Hepatocyte (in vitro differentiated cells): ENCODE results near the gene GP1BB. TPM values are rescaled to one million over a fixed set of nuclear protein-coding genes. Genes with fewer than 3 reads are reported as not detected.

Experiments
- DNase-seq: peaks from one replicate; pipeline ENCODE4 v3.0.0-alpha.2; 2016; ENCODE audit warnings: low spot score
- H2AFZ ChIP-seq: fragments of 200-600 bp; sonication (generic); 2 replicates; pipeline ENCODE4 v1.6.0; 2016; ENCODE audit warnings: antibody characterized with exemption, mild to moderate bottlenecking
- H3K27ac ChIP-seq: fragments of 200-600 bp; sonication (generic); 2 replicates; pipeline ENCODE4 v1.5.1; 2016; ENCODE audit warnings: mild to moderate bottlenecking
- H3K27me3 ChIP-seq: fragments of 200-600 bp; sonication (generic); 2 replicates; pipeline ENCODE4 v1.6.1; 2016
- H3K36me3 ChIP-seq: fragments of 200-600 bp; sonication (generic); replicated peaks from 2 replicates; pipeline ENCODE4 v1.5.1; 2016; ENCODE audit warnings: low read depth; ENCODE audit not compliant: insufficient read depth
- H3K4me1 ChIP-seq: fragments of 200-600 bp; sonication (generic); 2 replicates; pipeline ENCODE4 v1.5.1; 2016; ENCODE audit warnings: mild to moderate bottlenecking, moderate library complexity; ENCODE audit not compliant: insufficient read depth
- H3K4me2 ChIP-seq: fragments of 200-600 bp; sonication (generic); 2 replicates; pipeline ENCODE4 v1.6.0; 2016
- H3K4me3 ChIP-seq: fragments of 200-600 bp; sonication (generic); 2 replicates; pipeline ENCODE4 v1.5.1; 2016; ENCODE audit warnings: mild to moderate bottlenecking
- H3K79me2 ChIP-seq: fragments of 200-600 bp; sonication (generic); 2 replicates; pipeline ENCODE4 v1.6.0; 2017; ENCODE audit warnings: mild to moderate bottlenecking
- H3K9me2 ChIP-seq: fragments of 200-600 bp; sonication (generic); replicated peaks from 2 replicates; pipeline ENCODE4 v1.6.0; 2017; ENCODE audit warnings: mild to moderate bottlenecking; ENCODE audit not compliant: insufficient read depth
- H3K9me3 ChIP-seq: fragments of 200-600 bp; sonication (generic); 2 replicates; pipeline ENCODE4 v1.5.1; 2016; ENCODE audit warnings: low read depth, mild to moderate bottlenecking
- H4K20me1 ChIP-seq: fragments of 200-600 bp; sonication (generic); 2 replicates; pipeline ENCODE4 v1.6.0; 2016; ENCODE audit warnings: mild to moderate bottlenecking; ENCODE audit not compliant: insufficient read depth, poor library complexity, severe bottlenecking
- CTCF ChIP-seq: fragments of 200-600 bp; sonication (generic); IDR thresholded peaks from 2 replicates; pipeline ENCODE4 v1.5.1; 2016; ENCODE audit warnings: antibody characterized with exemption, mild to moderate bottlenecking; ENCODE audit not compliant: poor library complexity
- EZH2 ChIP-seq: fragments of 200-600 bp; sonication (generic); IDR thresholded peaks from 2 replicates; pipeline ENCODE4 v1.6.1; 2016; ENCODE audit warnings: antibody characterized with exemption, mild to moderate bottlenecking, borderline replicate concordance
- EZH2phosphoT487 ChIP-seq: fragments of 200-600 bp; sonication (generic); IDR thresholded peaks from one replicate; pipeline ENCODE4 v1.6.1; 2018; ENCODE audit warnings: antibody characterized with exemption, mild to moderate bottlenecking, low read depth, moderate library complexity; ENCODE audit not compliant: unreplicated experiment, severe bottlenecking
- WGBS: methylation state at CpG from one replicate; pipeline ENCODE4 v1.1.6; 2016; ENCODE audit warnings: low lambda C conversion rate; ENCODE audit errors: missing lambda C conversion rate; 5-methylcytosine and 5-hydroxymethylcytosine counted together
- polyA plus RNA-seq: library from polyadenylated mRNA; unstranded; fragments of >200 nt; fragmentation: Nextera tagmentation; extraction: Ambion mirVana; gene quantifications from 2 replicates; pipeline ENCODE4 v1.2.1, GENCODE V29; 2016
- total RNA-seq: library from RNA; depleted of rRNA; stranded (reverse); fragments of >200 nt; gene quantifications from 2 replicates; pipeline ENCODE4 v1.2.3, GENCODE V29; 2014

Gene GP1BB
- total and polyA plus RNA-seq, 2 experiments from 2014 or later = 2.5 to 2.8 TPM

GRCh38 chr22:19732403-19733113, 9.2 kb downstream of the GP1BB start:
- H2AFZ ChIP-seq = no peak overlapping the region
- no peak overlapping the region for H3K4me3 ChIP-seq
- TF ChIP-seq CTCF (no peak), EZH2 (no peak), EZH2phosphoT487 (no peak)
- H3K4me1 ChIP-seq = no peaks in the 10 kb centered on the region
- H3K27ac ChIP-seq = no peak overlapping the region
- H3K79me2 ChIP-seq = no peaks in the 10 kb centered on the region
- no peak for DNase-seq
- H3K9me3 ChIP-seq = no peaks in the 10 kb centered on the region
- H3K9me2 ChIP-seq = no peaks in the 10 kb centered on the region
- H3K36me3 ChIP-seq = no peaks in the 10 kb centered on the region
- H3K27me3 ChIP-seq = peaks cover 11% of the 10 kb centered on the region
- H4K20me1 ChIP-seq = no peaks in the 10 kb centered on the region
- H3K4me2 ChIP-seq = no peak overlapping the region
- 87% methylated on average over 10 of the region's 10 CpGs for WGBS

- Histone ChIP-seq H2AFZ (no peak overlapping the region), H3K4me2 (no peak overlapping the region), H3K9me3 (no peaks in the 10 kb centered on the region), H3K27me3 (no peaks in the 10 kb centered on the region), H3K27ac (no peak overlapping the region), H3K9me2 (no peaks in the 10 kb centered on the region), H3K4me3 (no peak overlapping the region), H3K4me1 (no peaks in the 10 kb centered on the region), H3K79me2 (no peaks in the 10 kb centered on the region), H3K36me3 (no peaks in the 10 kb centered on the region), H4K20me1 (no peaks in the 10 kb centered on the region)
- WGBS = 77% methylated on average over 5 of the region's 5 CpGs
- no peak for DNase-seq
- TF ChIP-seq EZH2 (no peak), EZH2phosphoT487 (no peak)
Observed at GRCh38 chr22:19733755-19734154, 10.4 kb downstream of the GP1BB start.

- Histone ChIP-seq H3K4me3 (no peak overlapping the region), H3K9me3 (no peaks in the 10 kb centered on the region), H3K9me2 (no peaks in the 10 kb centered on the region), H3K4me1 (no peaks in the 10 kb centered on the region), H3K79me2 (no peaks in the 10 kb centered on the region), H3K27me3 (no peaks in the 10 kb centered on the region), H4K20me1 (no peaks in the 10 kb centered on the region), H3K4me2 (no peak overlapping the region), H2AFZ (no peak overlapping the region), H3K36me3 (no peaks in the 10 kb centered on the region), H3K27ac (no peak overlapping the region)
- TF ChIP-seq EZH2 (no peak), EZH2phosphoT487 (no peak), CTCF (no peak)
- 93% methylated on average over 7 of the region's 7 CpGs for WGBS
- DNase-seq = no peak
Observed at GRCh38 chr22:19734163-19734562, 10.8 kb downstream of the GP1BB start.

- Histone ChIP-seq H2AFZ (no peak overlapping the region), H3K9me3 (no peaks in the 10 kb centered on the region), H4K20me1 (no peaks in the 10 kb centered on the region), H3K27ac (no peak overlapping the region), H3K4me1 (no peaks in the 10 kb centered on the region), H3K27me3 (no peaks in the 10 kb centered on the region), H3K4me2 (no peak overlapping the region), H3K79me2 (no peaks in the 10 kb centered on the region), H3K4me3 (no peak overlapping the region), H3K9me2 (no peaks in the 10 kb centered on the region), H3K36me3 (no peaks in the 10 kb centered on the region)
- TF ChIP-seq EZH2 (no peak), EZH2phosphoT487 (no peak), CTCF (no peak)
- no peak for DNase-seq
- WGBS = 88% methylated on average over 5 of the region's 5 CpGs
Observed at GRCh38 chr22:19734837-19735382, 11.6 kb downstream of the GP1BB start.
